ENCODE measurements around the gene WDR83. TPM values are rescaled to one million over a fixed set of nuclear protein-coding genes. Genes with fewer than 3 reads are reported as not detected.

Gene WDR83
- total and polyA plus RNA-seq, 4 donors, result 3.9 to 5.1 (median 4.2) TPM

- Histone ChIP-seq H3K27ac (ENCODE audit: low read depth in 1 of 2, low read length in 2 of 2) (no peak overlapping the region), H3K4me3 (ENCODE audit: low read depth in 1 of 3, low read length in 3 of 3) (no peak overlapping the region), H3K4me1 (ENCODE audit: control insufficient read depth in 4 of 4, insufficient read depth in 4 of 4, low read length in 3 of 4) (peaks cover 5 to 22% (median 16%) of the 10 kb centered on the region in 4 donors), H3K9ac (ENCODE audit: low read depth in 1 of 2, low read length in 2 of 2) (no peak overlapping the region), H3K9me3 (ENCODE audit: control insufficient read depth in 4 of 4, low read length in 3 of 4) (no peaks in the 10 kb centered on the region), H3K27me3 (ENCODE audit: control insufficient read depth in 4 of 4, insufficient read depth in 4 of 4, low read length in 3 of 4) (no peaks in the 10 kb centered on the region), H3K36me3 (ENCODE audit: control insufficient read depth in 4 of 4, insufficient read depth in 3 of 4, low read depth in 1 of 4, low read length in 3 of 4) (peaks cover 7 to 35% (median 11%) of the 10 kb centered on the region in 4 donors)
- 83% methylated on average over 6 of the region's 6 CpGs for WGBS
- TF ChIP-seq SP1 (IDR thresholded peaks at IDR 0.05) (no peak), RAD21 (IDR thresholded peaks at IDR 0.05) (no peak), TAF1 (conservative IDR thresholded peaks at IDR 0.05) (no peak), YY1 (IDR thresholded peaks at IDR 0.05) (no peak)
- DNase-seq (ENCODE audit: low spot score), result no peak
Observed at GRCh38 chr19:12698138-12698537, 31.5 kb downstream of the WDR83 start.

GRCh38 chr19:12701596-12702282, 35.1 kb downstream of the WDR83 start:
- Histone ChIP-seq H3K4me1 (ENCODE audit: control insufficient read depth in 4 of 4, insufficient read depth in 4 of 4, low read length in 3 of 4) (peaks cover 0 to 6% (median 4%) of the 10 kb centered on the region in 4 donors), H3K27me3 (ENCODE audit: control insufficient read depth in 4 of 4, insufficient read depth in 4 of 4, low read length in 3 of 4) (no peaks in the 10 kb centered on the region), H3K9ac (ENCODE audit: low read depth in 1 of 2, low read length in 2 of 2) (no peak overlapping the region), H3K27ac (ENCODE audit: low read depth in 1 of 2, low read length in 2 of 2) (no peak overlapping the region), H3K36me3 (ENCODE audit: control insufficient read depth in 4 of 4, insufficient read depth in 3 of 4, low read depth in 1 of 4, low read length in 3 of 4) (peaks cover 28 to 68% (median 31%) of the 10 kb centered on the region in 4 donors), H3K9me3 (ENCODE audit: control insufficient read depth in 4 of 4, low read length in 3 of 4) (no peaks in the 10 kb centered on the region), H3K4me3 (ENCODE audit: low read depth in 1 of 3, low read length in 3 of 3) (no peak overlapping the region)
- WGBS, result 94% methylated on average over 33 of the region's 33 CpGs
- TF ChIP-seq TAF1 (conservative IDR thresholded peaks at IDR 0.05) (no peak), FOXA1 (IDR thresholded peaks at IDR 0.05) (no peak), FOXA2 (IDR thresholded peaks at IDR 0.05) (no peak), RXRA (IDR thresholded peaks at IDR 0.05) (no peak), HNF4G (IDR thresholded peaks at IDR 0.05) (no peak), JUND (IDR thresholded peaks at IDR 0.05) (no peak), MAX (IDR thresholded peaks at IDR 0.05) (no peak), CTCF (IDR thresholded peaks at IDR 0.05; ENCODE audit: low read depth, low read length, missing input control) (no peak), NR2F2 (IDR thresholded peaks at IDR 0.05) (no peak), GABPA (IDR thresholded peaks at IDR 0.05 in 1 of 2, conservative IDR thresholded peaks at IDR 0.05 in 1 of 2) (no peak), HNF4A (conservative IDR thresholded peaks at IDR 0.05) (no peak), RAD21 (IDR thresholded peaks at IDR 0.05) (no peak)
- no peak for DNase-seq (ENCODE audit: low spot score)

GRCh38 chr19:12703046-12703445, 36.4 kb downstream of the WDR83 start:
- DNase-seq (ENCODE audit: low spot score), result no peak
- Histone ChIP-seq H3K27me3 (ENCODE audit: control insufficient read depth in 4 of 4, insufficient read depth in 4 of 4, low read length in 3 of 4) (no peaks in the 10 kb centered on the region), H3K4me3 (ENCODE audit: low read depth in 1 of 3, low read length in 3 of 3) (no peak overlapping the region), H3K9ac (ENCODE audit: low read depth in 1 of 2, low read length in 2 of 2) (no peak overlapping the region), H3K27ac (ENCODE audit: low read depth in 1 of 2, low read length in 2 of 2) (no peak overlapping the region), H3K36me3 (ENCODE audit: control insufficient read depth in 4 of 4, insufficient read depth in 3 of 4, low read depth in 1 of 4, low read length in 3 of 4) (peaks cover 28 to 67% (median 33%) of the 10 kb centered on the region in 4 donors), H3K9me3 (ENCODE audit: control insufficient read depth in 4 of 4, low read length in 3 of 4) (no peaks in the 10 kb centered on the region), H3K4me1 (ENCODE audit: control insufficient read depth in 4 of 4, insufficient read depth in 4 of 4, low read length in 3 of 4) (no peaks in the 10 kb centered on the region)
- 88% methylated on average over 9 of the region's 9 CpGs for WGBS
- TF ChIP-seq YY1 (IDR thresholded peaks at IDR 0.05), result no peak
- no peak for TF ChIP-seq HNF4G (IDR thresholded peaks at IDR 0.05)
- TF ChIP-seq RAD21 (IDR thresholded peaks at IDR 0.05), result no peak
- TF ChIP-seq SP1 (IDR thresholded peaks at IDR 0.05), result peak; percentile 32
